ENCODE measurements around the gene GAS7.
"Not testable (repeated sequence)": the region's sequence is repeated elsewhere in the genome, so short reads cannot be mapped to it uniquely, and the experiment has no call there.

The GAS7 gene

GRCh38 chr17:10109146-10109545 is 89.3 kb downstream of the GAS7 start:
- no peak for DNase-seq (ENCODE audit: low read depth)

- DNase-seq (ENCODE audit: low read depth) = no peak
Measured at GRCh38 chr17:10107316-10108165, 90.9 kb downstream of the GAS7 start.

- no peak for DNase-seq (ENCODE audit: low read depth)
Measured at GRCh38 chr17:10106067-10106466, 92.3 kb downstream of the GAS7 start.

GRCh38 chr17:10105513-10106001 is 92.8 kb downstream of the GAS7 start:
- DNase-seq (ENCODE audit: low read depth) = no peak

- DNase-seq (ENCODE audit: low read depth) = no peak
Measured at GRCh38 chr17:10103712-10104111, 94.7 kb downstream of the GAS7 start.

- DNase-seq (ENCODE audit: low read depth) = no peak
Measured at GRCh38 chr17:10102817-10103216, 95.6 kb downstream of the GAS7 start.

GRCh38 chr17:10099051-10099571 is 99.3 kb downstream of the GAS7 start:
- no peak for DNase-seq (ENCODE audit: low read depth)

GRCh38 chr17:10096596-10096995 is 101.8 kb downstream of the GAS7 start:
- DNase-seq (ENCODE audit: low read depth) = no peak

GRCh38 chr17:10095295-10095694 is 103.1 kb downstream of the GAS7 start:
- DNase-seq (ENCODE audit: low read depth) = not testable (repeated sequence)

- DNase-seq (ENCODE audit: low read depth) = no peak
Measured at GRCh38 chr17:10094797-10095196, 103.6 kb downstream of the GAS7 start.

- DNase-seq (ENCODE audit: low read depth) = no peak
Measured at GRCh38 chr17:10092595-10092994, 105.8 kb downstream of the GAS7 start.

- no peak for DNase-seq (ENCODE audit: low read depth)
Measured at GRCh38 chr17:10091046-10091445, 107.4 kb downstream of the GAS7 start.

GRCh38 chr17:10089196-10089804 is 109.1 kb downstream of the GAS7 start:
- no peak for DNase-seq (ENCODE audit: low read depth)

- DNase-seq (ENCODE audit: low read depth) = no peak
Measured at GRCh38 chr17:10088444-10088843, 110.0 kb downstream of the GAS7 start.

- DNase-seq (ENCODE audit: low read depth) = no peak
Measured at GRCh38 chr17:10087355-10087754, 111.1 kb downstream of the GAS7 start.

GRCh38 chr17:10083864-10084263 is 114.5 kb downstream of the GAS7 start:
- no peak for DNase-seq (ENCODE audit: low read depth)

- DNase-seq (ENCODE audit: low read depth) = no peak
Measured at GRCh38 chr17:10082795-10083194, 115.6 kb downstream of the GAS7 start.

GRCh38 chr17:10081571-10082169 is 116.7 kb downstream of the GAS7 start:
- no peak for DNase-seq (ENCODE audit: low read depth)

- DNase-seq (ENCODE audit: low read depth) = no peak
Measured at GRCh38 chr17:10077561-10078299, 120.7 kb downstream of the GAS7 start.

GRCh38 chr17:10075919-10076318 is 122.5 kb downstream of the GAS7 start:
- no peak for DNase-seq (ENCODE audit: low read depth)

GRCh38 chr17:10073941-10074340 is 124.5 kb downstream of the GAS7 start:
- no peak for DNase-seq (ENCODE audit: low read depth)
